Fibroblast of peridontal ligament (primary cell): ENCODE data around the gene PTPRN2.
"Not testable (repeated sequence)": the region's sequence is repeated elsewhere in the genome, so short reads cannot be mapped to it uniquely, and the experiment has no call there.

Source experiments
- DNase-seq: peaks from one replicate; pipeline ENCODE4 v3.0.0-alpha.2; 2010; ENCODE audit errors: extremely low read depth

PTPRN2 gene

DNA sequence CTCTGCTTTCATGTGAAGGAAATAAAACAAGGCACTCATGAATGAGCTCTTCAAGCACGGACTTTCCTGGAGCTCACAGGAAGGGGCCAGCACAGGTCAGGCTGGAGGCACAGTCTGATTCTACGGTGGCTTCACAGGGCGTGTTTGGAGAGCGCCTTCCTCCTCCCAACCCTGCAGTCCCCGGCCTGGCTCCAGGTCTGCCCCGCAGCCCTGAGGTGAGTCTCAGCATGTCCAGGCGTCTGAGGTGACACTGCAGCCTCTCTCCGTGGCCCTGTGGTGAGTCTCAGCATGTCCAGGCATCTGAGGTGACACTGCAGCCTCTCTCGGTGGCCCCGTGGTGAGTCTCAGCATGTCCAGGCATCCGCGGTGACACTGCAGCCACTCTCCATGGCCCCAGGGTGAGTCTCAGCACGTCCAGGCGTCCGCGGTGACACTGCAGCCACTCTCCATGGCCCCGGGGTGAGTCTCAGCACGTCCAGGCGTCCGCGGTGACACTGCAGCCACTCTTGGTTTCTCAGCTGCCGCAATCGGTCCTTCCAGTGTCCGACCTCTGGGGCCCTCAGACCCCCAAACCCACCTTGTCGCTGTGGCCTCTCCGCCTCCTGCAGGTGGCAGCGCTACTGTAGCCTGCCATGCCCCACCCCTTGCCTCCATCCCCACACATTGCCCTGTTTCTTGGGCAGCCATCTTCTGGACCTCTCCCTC, 869.2 kb downstream of the PTPRN2 start:
- DNase-seq = no peak

GRCh38 chr7:157717211-157718174, 870.1 kb downstream of the PTPRN2 start:
- no peak for DNase-seq

DNA sequence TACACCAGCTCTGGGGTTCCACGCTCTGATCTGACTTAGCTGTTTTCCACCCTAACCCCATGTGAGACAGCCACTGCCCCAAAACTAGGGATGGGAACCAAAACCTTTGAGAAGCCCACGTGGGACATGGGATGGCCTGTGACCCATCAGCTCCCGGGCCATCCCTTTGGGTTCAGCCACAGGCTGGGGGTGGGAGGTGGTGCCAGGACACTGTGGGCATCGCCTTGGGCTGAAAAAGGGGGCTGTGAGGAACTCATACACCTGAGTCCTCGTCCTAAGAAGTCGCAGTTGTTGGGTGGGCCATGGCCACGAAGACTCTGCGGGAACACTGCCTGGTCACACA, 871.7 kb downstream of the PTPRN2 start:
- no peak for DNase-seq

DNA sequence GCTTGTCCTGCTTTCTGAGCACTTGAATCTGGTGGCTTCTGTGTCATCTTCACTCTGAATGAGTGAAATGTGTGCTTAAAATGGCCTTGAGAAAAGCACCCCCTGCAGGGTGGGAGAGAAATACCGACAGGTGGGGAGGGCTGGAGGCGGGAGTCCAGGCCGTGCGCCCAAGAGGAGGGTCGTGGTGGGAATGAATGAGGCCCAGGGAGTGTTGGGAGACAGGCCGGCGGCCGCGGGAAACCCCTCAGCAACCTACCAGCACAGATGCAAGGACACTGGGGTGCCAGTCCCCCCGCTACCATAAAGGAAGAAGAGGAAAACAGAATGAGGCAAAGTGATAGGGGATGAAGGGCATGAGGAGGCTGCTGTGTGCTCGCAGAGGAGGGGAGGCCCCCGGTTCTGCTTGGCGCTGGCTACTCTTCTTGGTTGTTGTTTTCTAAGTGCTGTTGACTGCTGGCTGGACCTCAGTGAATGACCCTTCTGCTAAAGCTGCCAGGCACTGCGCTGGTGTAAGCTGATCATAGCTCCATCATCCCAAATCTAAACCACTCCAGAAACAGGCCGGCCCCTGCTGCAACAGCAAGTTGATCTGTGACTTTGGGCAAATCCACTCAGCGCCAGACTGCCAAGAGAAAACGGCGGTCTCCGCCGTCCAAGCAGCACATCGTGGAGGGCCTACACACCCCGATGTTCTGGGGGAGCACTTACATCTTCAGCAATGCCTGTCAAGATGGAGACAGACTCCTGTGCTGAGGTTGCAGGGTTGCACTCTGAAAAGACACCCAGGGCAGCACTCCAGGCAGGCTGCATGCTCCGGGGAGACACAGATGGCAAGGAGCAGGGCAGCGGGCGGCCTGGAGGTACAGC, 872.3 kb downstream of the PTPRN2 start:
- DNase-seq = no peak

GRCh38 chr7:157714166-157715070, 873.2 kb downstream of the PTPRN2 start:
- no peak for DNase-seq

GRCh38 chr7:157713591-157713990, 874.0 kb downstream of the PTPRN2 start:
- no peak for DNase-seq

DNA sequence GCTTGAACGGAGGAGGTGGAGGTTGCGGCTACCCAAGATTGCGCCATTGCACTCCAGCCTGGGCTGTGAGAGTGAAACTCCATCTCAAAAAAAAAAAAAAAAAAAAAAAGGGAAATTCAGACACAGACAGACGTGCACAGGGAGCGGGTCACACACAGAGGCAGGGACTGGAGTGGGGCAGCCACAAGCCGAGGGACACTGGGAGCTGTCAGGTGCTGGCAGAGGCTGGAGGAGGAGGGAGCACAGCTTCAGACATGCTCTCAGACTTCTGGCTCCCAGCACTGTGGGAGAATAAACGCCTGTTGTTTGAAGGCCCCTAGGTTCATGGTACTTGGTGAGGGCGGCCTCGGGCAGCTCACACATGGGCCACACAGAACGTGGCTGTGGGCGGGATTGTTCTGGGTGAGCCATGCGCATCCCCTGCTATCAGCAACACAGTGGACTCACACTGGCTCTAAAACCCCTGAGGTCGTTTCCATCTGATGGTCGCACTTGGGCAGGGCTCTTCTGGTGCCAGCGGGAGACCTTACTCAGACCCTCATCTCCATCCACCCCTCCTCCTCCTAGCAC, 874.9 kb downstream of the PTPRN2 start:
- DNase-seq = no peak

GRCh38 chr7:157711353-157711888, 876.2 kb downstream of the PTPRN2 start:
- no peak for DNase-seq

GRCh38 chr7:157710396-157710795, 877.2 kb downstream of the PTPRN2 start:
- no peak for DNase-seq

- no peak for DNase-seq
Measured at GRCh38 chr7:157709531-157710251, 877.9 kb downstream of the PTPRN2 start.

- DNase-seq = no peak
Measured at GRCh38 chr7:157708919-157709295, 878.7 kb downstream of the PTPRN2 start.

DNA sequence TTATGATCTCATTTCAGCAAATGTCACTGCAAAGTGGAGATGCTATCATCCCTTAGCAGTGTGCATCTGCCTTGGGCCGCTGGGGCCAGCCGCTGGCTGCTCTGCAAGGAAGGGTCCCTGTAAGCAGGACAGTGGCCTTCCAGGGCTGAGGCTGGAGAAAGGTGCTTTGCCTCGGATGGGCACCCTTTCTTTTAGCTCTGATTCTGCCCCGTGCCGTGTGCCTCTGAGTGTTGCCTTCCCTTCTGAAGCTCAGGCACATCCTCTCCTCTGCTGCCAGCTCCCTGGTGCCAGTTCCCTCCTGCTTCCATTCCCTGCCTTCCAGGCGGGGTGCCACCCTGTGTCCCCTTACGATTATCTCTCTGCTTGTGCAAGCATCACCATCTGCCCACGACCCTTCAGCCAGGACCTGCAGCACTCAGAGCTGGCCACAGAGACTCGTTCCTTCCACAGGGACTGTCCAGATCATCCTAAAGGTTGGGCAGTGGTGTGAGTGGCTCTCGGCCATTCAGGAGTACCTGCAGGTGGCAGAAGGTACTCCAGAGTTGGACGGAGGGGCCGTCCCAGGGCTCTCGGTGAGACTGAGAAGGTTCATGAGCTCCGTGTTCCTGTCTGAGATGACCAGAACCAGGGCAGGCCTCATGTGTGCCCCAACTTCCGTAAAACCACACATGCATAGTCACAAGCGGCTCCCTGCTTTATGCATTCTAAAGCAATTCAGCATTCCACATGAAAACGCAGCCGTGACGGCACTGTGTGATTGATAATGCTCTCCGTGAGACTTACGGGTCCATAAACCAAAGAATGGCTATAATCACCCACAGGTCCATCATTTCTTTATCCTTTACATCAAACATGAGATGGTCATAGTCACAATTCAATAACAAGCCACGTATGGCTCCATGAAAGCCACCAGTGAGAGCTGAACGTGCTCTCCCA, 879.4 kb downstream of the PTPRN2 start:
- no peak for DNase-seq

GRCh38 chr7:157704365-157704764, 883.3 kb downstream of the PTPRN2 start:
- DNase-seq = no peak

- no peak for DNase-seq
Measured at GRCh38 chr7:157703534-157704195, 884.0 kb downstream of the PTPRN2 start.

DNA sequence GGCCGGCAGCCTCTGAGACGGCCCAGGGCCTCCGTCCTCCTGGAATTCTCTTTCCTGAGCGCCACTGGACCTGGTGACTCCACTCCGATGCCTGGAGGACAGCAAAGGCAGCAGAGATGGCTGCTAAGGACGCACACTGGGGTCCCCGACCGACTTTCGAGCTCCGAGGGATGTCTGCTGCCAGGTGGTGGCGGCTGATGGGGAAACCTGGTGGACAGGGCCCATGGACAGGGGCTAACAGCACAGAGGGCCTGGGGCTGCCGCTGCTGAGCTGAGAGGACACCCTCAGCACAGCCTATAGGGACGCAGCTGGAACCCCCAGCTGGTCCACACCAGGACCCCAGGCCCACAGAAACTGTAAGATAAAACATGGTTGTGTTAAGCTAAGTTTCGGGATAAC, 884.5 kb downstream of the PTPRN2 start:
- DNase-seq = no peak

GRCh38 chr7:157702311-157703023, 885.2 kb downstream of the PTPRN2 start:
- DNase-seq = no peak

GRCh38 chr7:157701395-157702180, 886.0 kb downstream of the PTPRN2 start:
- DNase-seq = not testable (repeated sequence)
